Nephron (organoid): ENCODE results near the gene MYOF.

Source experiments
- H3K27ac Mint-ChIP-seq, 3 experiments: 2 replicates each; pipeline ENCODE4 v1.8.0; 2020; ENCODE audit warnings: mixed read lengths in 3 of 3, mild to moderate bottlenecking in 2 of 3, moderate library complexity in 1 of 3
- H3K27me3 Mint-ChIP-seq: 2 replicates; pipeline ENCODE4 v1.8.0; 2021; ENCODE audit warnings: low read depth, mild to moderate bottlenecking, moderate library complexity, mixed read lengths
- H3K36me3 Mint-ChIP-seq: 2 replicates; pipeline ENCODE4 v1.8.0; 2020; ENCODE audit warnings: low read depth, mixed read lengths
- H3K4me1 Mint-ChIP-seq: 2 replicates; pipeline ENCODE4 v1.8.0; 2020; ENCODE audit warnings: mixed read lengths
- H3K4me3 Mint-ChIP-seq, 3 experiments: 2 replicates each; pipeline ENCODE4 v1.8.0; 2020; ENCODE audit warnings: mild to moderate bottlenecking in 3 of 3, mixed read lengths in 3 of 3, moderate library complexity in 2 of 3
- H3K9me3 Mint-ChIP-seq: 2 replicates; pipeline ENCODE4 v1.8.0; 2020; ENCODE audit warnings: mixed read lengths
- TF ChIP-seq, protein P1 (sequence below), 3 experiments: fragments of 200-600 bp; sonication (generic); IDR thresholded peaks; one replicate each; pipeline ENCODE4 v1.5.0; 2021; ENCODE audit warnings: antibody characterized with exemption in 3 of 3; ENCODE audit not compliant: unreplicated experiment in 3 of 3

Gene MYOF

DNA sequence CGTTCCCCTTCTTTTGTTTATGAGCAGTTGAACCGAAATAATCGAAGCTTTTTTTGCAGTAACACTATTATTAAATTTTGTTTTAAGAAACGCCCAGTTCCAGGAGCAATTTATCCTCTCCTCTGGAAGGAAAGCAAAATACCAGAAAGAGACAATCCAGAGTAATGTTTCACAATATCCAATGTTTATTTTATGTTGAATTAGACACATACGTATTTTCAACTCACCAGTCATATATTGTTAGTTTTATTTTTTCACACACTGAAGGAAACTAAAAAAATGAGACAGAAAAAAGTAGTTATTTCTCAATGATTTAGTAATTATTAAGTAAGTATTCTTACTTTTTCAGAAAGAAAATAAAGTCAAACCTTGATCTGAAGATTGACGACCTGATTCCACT, 85.1 kb downstream of the MYOF start:
- TF ChIP-seq, protein P1, sequence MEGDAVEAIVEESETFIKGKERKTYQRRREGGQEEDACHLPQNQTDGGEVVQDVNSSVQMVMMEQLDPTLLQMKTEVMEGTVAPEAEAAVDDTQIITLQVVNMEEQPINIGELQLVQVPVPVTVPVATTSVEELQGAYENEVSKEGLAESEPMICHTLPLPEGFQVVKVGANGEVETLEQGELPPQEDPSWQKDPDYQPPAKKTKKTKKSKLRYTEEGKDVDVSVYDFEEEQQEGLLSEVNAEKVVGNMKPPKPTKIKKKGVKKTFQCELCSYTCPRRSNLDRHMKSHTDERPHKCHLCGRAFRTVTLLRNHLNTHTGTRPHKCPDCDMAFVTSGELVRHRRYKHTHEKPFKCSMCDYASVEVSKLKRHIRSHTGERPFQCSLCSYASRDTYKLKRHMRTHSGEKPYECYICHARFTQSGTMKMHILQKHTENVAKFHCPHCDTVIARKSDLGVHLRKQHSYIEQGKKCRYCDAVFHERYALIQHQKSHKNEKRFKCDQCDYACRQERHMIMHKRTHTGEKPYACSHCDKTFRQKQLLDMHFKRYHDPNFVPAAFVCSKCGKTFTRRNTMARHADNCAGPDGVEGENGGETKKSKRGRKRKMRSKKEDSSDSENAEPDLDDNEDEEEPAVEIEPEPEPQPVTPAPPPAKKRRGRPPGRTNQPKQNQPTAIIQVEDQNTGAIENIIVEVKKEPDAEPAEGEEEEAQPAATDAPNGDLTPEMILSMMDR (IDR thresholded peaks at IDR 0.05; ENCODE audit: unreplicated experiment in 3 of 3): no peak
- peaks cover 26% of the 10 kb centered on the region for H3K36me3 Mint-ChIP-seq
- H3K9me3 Mint-ChIP-seq: no peaks in the 10 kb centered on the region

DNA sequence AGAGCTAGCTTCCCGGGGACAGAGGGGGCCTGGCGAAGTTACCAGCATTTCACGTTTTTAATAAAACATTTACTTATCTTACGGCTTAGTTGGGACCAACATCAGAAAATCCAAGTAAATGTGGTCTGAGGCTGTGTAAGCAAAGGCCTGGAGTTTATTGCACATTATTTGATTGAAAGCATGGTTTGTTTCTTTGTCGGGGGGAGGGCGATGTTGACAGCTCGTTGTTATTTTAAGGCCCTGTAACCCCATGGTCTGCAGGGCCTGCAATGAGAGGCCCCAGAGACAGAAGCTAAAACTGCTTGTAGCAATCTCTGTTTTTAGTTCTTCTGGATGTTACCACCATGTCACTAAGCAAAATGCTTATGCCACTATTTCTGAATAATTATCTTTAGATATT, 88.9 kb downstream of the MYOF start:
- Mint-ChIP-seq H3K9me3 (no peaks in the 10 kb centered on the region), H3K27ac (peak overlapping the region in 2 of 3 experiments; percentile 49 to 50), H3K4me3 (no peak overlapping the region), H3K36me3 (peaks cover 17% of the 10 kb centered on the region), H3K4me1 (peaks cover 12% of the 10 kb centered on the region), H3K27me3 (no peaks in the 10 kb centered on the region)
- TF ChIP-seq, protein P1 (IDR thresholded peaks at IDR 0.05; ENCODE audit: unreplicated experiment in 3 of 3): no peak

More for the DNA sequence above, 85.1 kb downstream of the MYOF start:
- H3K27ac Mint-ChIP-seq: no peak overlapping the region
- H3K4me1 Mint-ChIP-seq: peaks cover 12% of the 10 kb centered on the region
- H3K27me3 Mint-ChIP-seq: no peaks in the 10 kb centered on the region
- H3K4me3 Mint-ChIP-seq: no peak overlapping the region

DNA sequence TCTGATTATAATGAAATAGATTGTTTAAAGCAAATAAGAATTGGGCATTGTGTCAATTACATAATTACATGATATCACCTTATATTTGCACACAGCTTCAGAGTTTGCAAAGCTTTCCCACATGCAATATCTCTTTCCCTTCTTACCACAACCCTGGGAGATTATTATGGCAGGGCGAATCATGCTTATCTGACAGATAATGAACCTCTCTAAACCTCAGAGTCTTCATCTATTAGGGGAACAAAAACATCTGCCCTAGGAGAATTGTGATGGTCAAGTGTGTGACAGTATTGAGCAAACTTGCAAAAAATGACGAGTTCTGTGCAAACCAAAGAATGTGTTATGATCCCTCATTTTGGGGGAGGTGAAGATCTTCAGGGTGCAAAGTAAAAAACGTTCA, 90.0 kb downstream of the MYOF start:
- Mint-ChIP-seq H3K4me1 (peaks cover 6% of the 10 kb centered on the region), H3K27ac (no peak overlapping the region), H3K27me3 (no peaks in the 10 kb centered on the region), H3K36me3 (peaks cover 14% of the 10 kb centered on the region), H3K9me3 (no peaks in the 10 kb centered on the region), H3K4me3 (no peak overlapping the region)
- TF ChIP-seq, protein P1 (IDR thresholded peaks at IDR 0.05; ENCODE audit: unreplicated experiment in 3 of 3): no peak

DNA sequence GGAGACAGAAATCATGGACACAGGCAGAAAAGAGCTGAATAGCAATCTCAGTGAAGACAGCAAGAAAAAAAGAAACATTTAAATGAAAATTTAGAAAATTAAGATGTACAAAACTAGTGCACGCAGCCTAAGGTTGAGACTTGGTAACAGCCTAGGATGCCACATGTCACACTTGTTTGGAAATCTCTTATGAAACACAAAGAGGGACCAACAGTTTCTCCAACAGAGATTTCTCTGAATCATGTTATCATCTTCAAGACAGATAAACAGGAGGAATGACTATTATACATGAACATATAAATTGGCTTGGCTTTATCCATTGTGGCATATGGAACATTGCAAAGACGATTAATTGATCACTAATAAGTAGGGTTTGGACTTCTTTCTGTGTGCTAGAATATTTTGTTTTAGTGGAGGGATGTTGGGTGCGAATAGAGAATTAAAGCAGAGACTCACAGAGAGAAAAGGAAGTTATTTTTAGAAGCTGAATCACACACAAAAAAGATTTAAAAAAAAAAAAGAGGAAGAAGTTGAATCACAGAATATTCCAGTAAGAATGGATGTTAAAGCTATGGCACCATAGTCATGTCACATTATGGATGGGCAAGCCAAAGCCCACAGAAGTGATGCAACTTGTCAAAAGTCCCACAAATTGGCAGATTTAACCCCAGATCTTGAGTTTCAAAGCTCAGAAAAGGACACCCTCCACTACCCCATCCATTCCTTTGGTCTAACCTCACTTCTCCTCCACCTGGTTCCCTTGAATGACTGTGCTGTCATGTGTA, 91.6 kb downstream of the MYOF start:
- TF ChIP-seq, protein P1 (IDR thresholded peaks at IDR 0.05; ENCODE audit: unreplicated experiment in 3 of 3): no peak
- no peaks in the 10 kb centered on the region for H3K27me3 Mint-ChIP-seq
- H3K36me3 Mint-ChIP-seq: peaks cover 23% of the 10 kb centered on the region
- no peak overlapping the region for H3K27ac Mint-ChIP-seq
- peaks cover 6% of the 10 kb centered on the region for H3K4me1 Mint-ChIP-seq
- no peaks in the 10 kb centered on the region for H3K9me3 Mint-ChIP-seq
- H3K4me3 Mint-ChIP-seq: no peak overlapping the region

DNA sequence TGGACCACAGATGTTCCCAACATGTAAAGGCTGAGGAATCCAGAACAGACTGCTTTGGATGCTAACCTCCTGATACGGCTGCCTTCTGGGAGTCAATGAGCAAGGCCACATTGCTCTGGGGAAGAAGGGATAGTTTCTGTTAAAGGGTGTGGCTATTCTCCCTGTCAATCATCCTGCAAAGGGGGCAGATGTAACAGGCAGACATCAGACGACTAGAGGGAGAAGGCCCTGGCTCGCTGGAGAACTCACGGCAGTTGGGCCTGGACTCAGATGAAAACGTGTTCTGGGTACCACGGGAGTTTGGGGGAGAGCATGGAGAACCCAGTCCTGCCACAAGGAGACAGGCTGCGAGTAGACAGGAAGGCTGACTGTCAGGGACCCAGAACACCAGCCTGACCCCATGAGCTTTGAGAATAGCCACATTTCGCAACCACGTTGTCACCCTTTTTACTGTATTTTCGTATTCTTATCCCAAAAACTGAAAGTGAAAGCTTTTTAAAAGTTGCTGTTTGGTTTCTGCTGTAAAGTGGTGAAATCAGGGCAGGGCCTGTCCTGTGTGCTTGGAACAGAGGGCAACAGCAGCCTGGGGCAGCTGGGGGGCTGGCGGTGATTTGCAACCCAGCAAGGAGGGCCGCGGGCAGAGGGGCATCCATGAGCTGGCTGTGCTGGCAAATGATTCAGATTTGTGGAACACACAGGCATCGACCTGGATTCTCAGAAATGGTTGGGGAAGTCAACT, 95.3 kb downstream of the MYOF start:
- TF ChIP-seq, protein P1 (IDR thresholded peaks at IDR 0.05; ENCODE audit: unreplicated experiment in 3 of 3): no peak
- Mint-ChIP-seq H3K27me3 (no peaks in the 10 kb centered on the region), H3K4me1 (peaks cover 10% of the 10 kb centered on the region), H3K27ac (no peak overlapping the region), H3K36me3 (peaks cover 31% of the 10 kb centered on the region), H3K9me3 (no peaks in the 10 kb centered on the region), H3K4me3 (no peak overlapping the region)
